Measurements from ENCODE around the gene ZNF600. TPM values are rescaled to one million over a fixed set of nuclear protein-coding genes. Genes with fewer than 3 reads are reported as not detected.

ZNF600 gene
- total and polyA plus RNA-seq, 2 of the 13 experiments (the other 11 are each of a cell fraction or from before 2014, with no cell fraction given): 15.0 to 16.4 TPM

- TF ChIP-seq NFAT5 (CRISPR knock-in tag; IDR thresholded peaks at IDR 0.05) (no peak), CEBPB (IDR thresholded peaks at IDR 0.05; ENCODE audit: borderline replicate concordance, low read depth, low read length) (no peak), USF2 (IDR thresholded peaks at IDR 0.05; ENCODE audit: low read depth, low read length) (no peak), USF2 (CRISPR knock-in tag; IDR thresholded peaks at IDR 0.05; ENCODE audit: borderline replicate concordance) (no peak), SIN3B (IDR thresholded peaks at IDR 0.05; ENCODE audit: low read length) (no peak), ZNF335 (CRISPR knock-in tag; IDR thresholded peaks at IDR 0.05) (no peak), ZNF619 (CRISPR knock-in tag; IDR thresholded peaks at IDR 0.05) (no peak), JUN (CRISPR knock-in tag; IDR thresholded peaks at IDR 0.05) (no peak), ZNF382 (CRISPR knock-in tag; IDR thresholded peaks at IDR 0.05; ENCODE audit: borderline replicate concordance) (no peak), CENPX (CRISPR knock-in tag; IDR thresholded peaks at IDR 0.05) (no peak), AHR (CRISPR knock-in tag; IDR thresholded peaks at IDR 0.05) (no peak), MEF2D (CRISPR knock-in tag; IDR thresholded peaks at IDR 0.05) (no peak), GMEB2 (CRISPR knock-in tag; IDR thresholded peaks at IDR 0.05; ENCODE audit: low read depth) (no peak), NAIF1 (CRISPR knock-in tag; IDR thresholded peaks at IDR 0.05; ENCODE audit: borderline replicate concordance) (no peak), PTBP1 (IDR thresholded peaks at IDR 0.05; ENCODE audit: low read depth, low read length, poor library complexity, severe bottlenecking) (no peak), DR1 (CRISPR knock-in tag; IDR thresholded peaks at IDR 0.05) (no peak), HNRNPUL1 (IDR thresholded peaks at IDR 0.05; ENCODE audit: low read depth, low read length) (no peak), ZNF451 (CRISPR knock-in tag; IDR thresholded peaks at IDR 0.05) (no peak)
Measured at GRCh38 chr19:52734893-52735661, 51.5 kb downstream of the ZNF600 start, which contains the start of gene ZNF611 (continued).

All from HepG2 (cell line).